SK-N-SH (cell line): ENCODE data around the gene KCNN3.

Experiments used
- FOXM1 ChIP-seq: IDR thresholded peaks from 2 replicates; pipeline ENCODE4 v1.4.0; 2012; ENCODE audit warnings: low read depth, mild to moderate bottlenecking
- POLR2AphosphoS5 ChIP-seq: IDR thresholded peaks from 2 replicates; pipeline ENCODE4 v1.6.1; 2012; ENCODE audit warnings: low read depth, low read length
- SMC3 ChIP-seq: IDR thresholded peaks from 2 replicates; pipeline ENCODE4 v1.6.1; 2012; ENCODE audit warnings: low read depth, low read length, improper control_type of control experiment

- TF ChIP-seq SMC3 (no peak), POLR2AphosphoS5 (no peak), FOXM1 (no peak)
These were observed 8.9 kb upstream of the KCNN3 start for GRCh38 chr1:154879038-154879421.
